GM23248 (cell line): ENCODE results near the gene PPP1R37. TPM values are rescaled to one million over a fixed set of nuclear protein-coding genes. Genes with fewer than 3 reads are reported as not detected.

ENCODE experiments used
- DNase-seq: peaks from one replicate; pipeline ENCODE4 v3.0.0-alpha.2; 2015
- H2AFZ ChIP-seq: fragments of 200-600 bp; sonication (generic); 2 replicates; pipeline ENCODE4 v1.6.1; 2016; ENCODE audit warnings: antibody characterized with exemption
- H3F3A ChIP-seq: fragments of 200-600 bp; sonication (generic); 2 replicates; pipeline ENCODE4 v1.6.1; 2016; ENCODE audit warnings: mild to moderate bottlenecking, antibody characterized with exemption, mixed run types; ENCODE audit not compliant: insufficient read depth
- H3K27ac ChIP-seq: fragments of 200-600 bp; sonication (generic); 2 replicates; pipeline ENCODE4 v1.5.1; 2016; ENCODE audit warnings: mild to moderate bottlenecking
- H3K27me3 ChIP-seq: fragments of 200-600 bp; sonication (generic); replicated peaks from 2 replicates; pipeline ENCODE4 v1.6.1; 2016; ENCODE audit warnings: mild to moderate bottlenecking; ENCODE audit not compliant: insufficient read depth
- H3K36me3 ChIP-seq: fragments of 200-600 bp; sonication (generic); 2 replicates; pipeline ENCODE4 v1.6.1; 2016; ENCODE audit warnings: low read depth, mild to moderate bottlenecking
- H3K4me1 ChIP-seq: fragments of 200-600 bp; sonication (generic); 2 replicates; pipeline ENCODE4 v1.6.1; 2016; ENCODE audit warnings: mild to moderate bottlenecking; ENCODE audit not compliant: insufficient read depth
- H3K4me2 ChIP-seq: fragments of 200-600 bp; sonication (generic); one replicate; pipeline ENCODE4 v1.6.1; 2016; ENCODE audit warnings: mild to moderate bottlenecking; ENCODE audit not compliant: unreplicated experiment
- H3K4me3 ChIP-seq: fragments of 200-600 bp; sonication (generic); 2 replicates; pipeline ENCODE4 v1.5.1; 2016; ENCODE audit warnings: mild to moderate bottlenecking
- H3K79me2 ChIP-seq: fragments of 200-600 bp; sonication (generic); 2 replicates; pipeline ENCODE4 v1.6.1; 2016; ENCODE audit warnings: mild to moderate bottlenecking; ENCODE audit not compliant: insufficient read depth
- H3K9ac ChIP-seq: fragments of 200-600 bp; sonication (generic); 2 replicates; pipeline ENCODE4 v1.6.1; 2016; ENCODE audit warnings: mild to moderate bottlenecking
- H3K9me2 ChIP-seq: fragments of 200-600 bp; sonication (generic); 2 replicates; pipeline ENCODE4 v1.6.1; 2016; ENCODE audit warnings: mixed run types, mild to moderate bottlenecking, moderate library complexity; ENCODE audit not compliant: insufficient read depth
- H3K9me3 ChIP-seq: fragments of 200-600 bp; sonication (generic); one replicate; pipeline ENCODE4 v1.6.1; 2017; ENCODE audit warnings: low read depth
- H4K20me1 ChIP-seq: fragments of 200-600 bp; sonication (generic); 2 replicates; pipeline ENCODE4 v1.6.0; 2016; ENCODE audit not compliant: insufficient read depth
- EZH2 ChIP-seq: fragments of 200-600 bp; sonication (generic); IDR thresholded peaks from 2 replicates; pipeline ENCODE4 v1.6.1; 2018; ENCODE audit warnings: antibody characterized with exemption, mild to moderate bottlenecking; ENCODE audit not compliant: insufficient read depth, poor library complexity, severe bottlenecking
- EZH2phosphoT487 ChIP-seq: fragments of 200-600 bp; sonication (generic); IDR thresholded peaks from 2 replicates; pipeline ENCODE4 v1.6.1; 2018; ENCODE audit warnings: antibody characterized with exemption, moderate library complexity, mild to moderate bottlenecking, low read depth; ENCODE audit not compliant: insufficient read depth
- WGBS, 2 experiments: methylation state at CpG; one replicate each; pipeline ENCODE4 v1.1.6; 2015 to 2017; ENCODE audit warnings: low lambda C conversion rate in 2 of 2, low coverage in 1 of 2; ENCODE audit errors: missing lambda C conversion rate in 2 of 2; 5-methylcytosine and 5-hydroxymethylcytosine counted together
- in situ Hi-C: fragments of 300-500 bp; cut with MboI; formaldehyde crosslinking; loops from 2 replicates; pipeline ENCODE4 v1.15.0; 2020
- polyA plus RNA-seq: library from polyadenylated mRNA; unstranded; fragments of >200 nt; fragmentation: Nextera tagmentation; extraction: Ambion mirVana; gene quantifications from 2 replicates; pipeline ENCODE4 v1.2.1, GENCODE V29; 2016
- total RNA-seq: library from RNA; depleted of rRNA; stranded (reverse); fragments of >200 nt; shearing (Covaris generic); gene quantifications from 2 replicates; pipeline ENCODE4 v1.2.3, GENCODE V29; 2014

PPP1R37 gene
- total and polyA plus RNA-seq, 2 experiments from 2014 or later, result 1.9 to 43.8 TPM

DNA sequence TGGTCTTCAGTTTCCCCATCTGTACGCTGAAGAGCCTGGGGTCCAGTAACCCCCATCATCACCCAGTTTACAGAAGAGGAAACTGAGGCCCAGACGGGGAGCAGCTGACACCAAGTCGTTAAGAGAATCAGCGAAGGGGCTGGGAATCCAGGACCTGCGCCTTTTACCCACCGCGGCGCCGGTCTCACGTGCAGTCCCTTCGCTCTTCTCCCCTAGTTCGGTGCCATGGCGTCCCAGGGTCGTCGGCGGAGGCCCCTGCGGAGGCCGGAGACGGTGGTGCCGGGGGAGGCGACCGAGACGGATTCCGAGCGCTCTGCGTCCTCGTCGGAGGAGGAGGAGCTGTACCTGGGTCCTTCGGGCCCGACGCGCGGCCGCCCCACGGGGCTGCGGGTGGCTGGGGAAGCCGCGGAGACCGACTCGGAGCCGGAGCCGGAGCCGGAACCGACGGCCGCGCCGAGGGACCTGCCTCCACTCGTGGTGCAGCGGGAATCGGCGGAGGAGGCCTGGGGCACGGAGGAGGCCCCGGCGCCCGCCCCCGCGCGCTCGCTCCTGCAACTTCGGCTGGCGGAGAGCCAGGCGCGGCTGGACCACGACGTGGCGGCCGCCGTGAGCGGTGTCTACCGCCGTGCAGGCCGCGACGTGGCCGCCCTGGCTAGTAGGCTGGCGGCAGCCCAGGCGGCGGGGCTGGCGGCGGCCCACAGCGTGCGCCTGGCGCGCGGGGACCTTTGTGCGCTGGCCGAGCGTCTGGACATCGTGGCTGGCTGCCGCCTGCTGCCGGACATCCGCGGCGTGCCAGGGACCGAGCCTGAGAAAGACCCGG is 86.3 kb downstream of the PPP1R37 start:
- DNase-seq, result peak; percentile 81
- Histone ChIP-seq H3K4me3 (peak overlapping the region; percentile 90), H3K4me2 (peak overlapping the region; percentile 85), H3K9ac (peak overlapping the region; percentile 94), H3K9me3 (no peaks in the 10 kb centered on the region), H3F3A (peaks cover 14% of the 10 kb centered on the region; the same call in 1 of the 2 replicates), H2AFZ (peak overlapping the region; percentile 68), H3K79me2 (peaks cover 28% of the 10 kb centered on the region), H3K27me3 (no peaks in the 10 kb centered on the region), H3K4me1 (0 out of 2 replicates have a peak, but pooled peaks cover 13% of the 10 kb centered on the region), H4K20me1 (no peaks in the 10 kb centered on the region), H3K9me2 (no peaks in the 10 kb centered on the region), H3K27ac (peak overlapping the region; percentile 88), H3K36me3 (no peaks in the 10 kb centered on the region)
- in situ Hi-C loops, result no loop called here
- WGBS, 2 experiments, result 1 to 2% methylated on average over 80 to 96 of the region's 97 CpGs
- TF ChIP-seq EZH2phosphoT487 (no peak), EZH2 (no peak)

DNA sequence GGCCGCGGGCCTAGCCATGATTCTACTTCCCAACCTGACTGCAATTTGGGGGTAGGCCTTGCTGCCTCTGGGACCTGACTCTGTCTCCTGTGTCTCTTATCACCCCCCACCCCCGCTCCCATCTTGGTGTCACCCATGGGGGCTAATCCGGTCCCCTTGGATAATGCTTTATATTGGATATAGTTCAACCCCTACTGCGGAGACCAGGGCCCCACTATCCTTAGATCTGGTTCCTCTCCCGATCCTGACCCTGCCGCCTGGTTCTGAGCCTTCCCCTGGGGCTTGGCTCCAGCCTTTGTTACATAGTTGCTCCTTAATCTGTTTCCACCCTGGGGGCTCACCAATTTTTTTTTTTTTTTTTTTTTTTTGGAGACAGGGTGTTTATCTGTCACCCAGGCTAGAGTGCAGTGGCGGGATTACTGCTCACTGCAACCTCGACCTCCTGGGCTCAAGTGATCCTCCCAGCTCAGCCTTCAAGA is 87.0 kb downstream of the PPP1R37 start:
- Histone ChIP-seq H2AFZ (peak overlapping the region; percentile 68), H3K9me3 (no peaks in the 10 kb centered on the region), H3K4me3 (peak overlapping the region; percentile 90), H4K20me1 (no peaks in the 10 kb centered on the region), H3K27me3 (no peaks in the 10 kb centered on the region), H3K9ac (peak overlapping the region; percentile 94), H3K4me1 (0 out of 2 replicates have a peak, but pooled peaks cover 13% of the 10 kb centered on the region), H3K79me2 (peaks cover 28% of the 10 kb centered on the region), H3K4me2 (peak overlapping the region; percentile 85), H3K27ac (peak overlapping the region; percentile 88), H3K9me2 (no peaks in the 10 kb centered on the region), H3K36me3 (no peaks in the 10 kb centered on the region), H3F3A (peaks cover 14% of the 10 kb centered on the region; the same call in 1 of the 2 replicates)
- DNase-seq, result no peak
- no peak for TF ChIP-seq EZH2
- no peak for TF ChIP-seq EZH2phosphoT487
- WGBS, 2 experiments, result 38 to 40% methylated on average over 9 of the region's 9 CpGs
- in situ Hi-C loops, result no loop called here

DNA sequence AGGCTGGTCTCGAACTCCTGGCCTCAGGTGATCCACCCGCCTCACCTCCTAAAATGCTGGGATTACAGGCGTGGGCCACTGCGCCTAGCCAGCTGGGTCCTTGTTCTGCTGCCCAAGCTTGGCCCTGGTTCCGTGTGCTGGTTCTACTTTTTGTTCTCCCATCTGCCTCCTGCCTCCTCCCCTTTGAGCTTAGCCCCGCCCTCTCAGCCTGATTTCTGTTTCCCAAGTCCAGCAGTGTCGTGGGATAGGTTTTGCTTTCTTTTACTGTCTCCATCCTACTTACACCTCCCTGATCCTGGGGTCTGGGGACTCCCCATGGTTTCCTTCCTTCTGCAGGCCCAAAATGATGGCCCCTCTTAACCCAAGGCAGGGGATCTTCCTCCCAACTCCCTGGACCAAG is 88.0 kb downstream of the PPP1R37 start:
- H3K4me3 ChIP-seq, result no peak overlapping the region
- 69 to 74% methylated on average over 7 of the region's 7 CpGs for WGBS, 2 experiments

GRCh38 chr19:45182758-45183157 is 89.8 kb downstream of the PPP1R37 start:
- H4K20me1 ChIP-seq, result no peaks in the 10 kb centered on the region
- no peak for DNase-seq

More for the DNA sequence above, 88.0 kb downstream of the PPP1R37 start:
- TF ChIP-seq EZH2 (no peak), EZH2phosphoT487 (no peak)
- H3K36me3 ChIP-seq, result no peaks in the 10 kb centered on the region
- peaks cover 10% of the 10 kb centered on the region; the same call in 1 of the 2 replicates for H3F3A ChIP-seq
- H3K4me2 ChIP-seq, result peak overlapping the region; percentile 5
- H3K9me3 ChIP-seq, result no peaks in the 10 kb centered on the region
- no peaks in the 10 kb centered on the region for H4K20me1 ChIP-seq
- H3K27ac ChIP-seq, result no peak overlapping the region
- H3K9me2 ChIP-seq, result no peaks in the 10 kb centered on the region
- peak; percentile 45 for DNase-seq
- in situ Hi-C loops, result no loop called here
- peaks cover 28% of the 10 kb centered on the region for H3K79me2 ChIP-seq
- 0 out of 2 replicates have a peak, but pooled peaks cover 7% of the 10 kb centered on the region for H3K4me1 ChIP-seq
- H2AFZ ChIP-seq, result no peak overlapping the region
- H3K27me3 ChIP-seq, result no peaks in the 10 kb centered on the region
- H3K9ac ChIP-seq, result 0 out of 2 replicates have a peak overlapping the region, but pooled peaks have one; percentile 6

More at GRCh38 chr19:45182758-45183157, 89.8 kb downstream of the PPP1R37 start:
- WGBS, 2 experiments, result 85 to 88% methylated on average over 4 of the region's 4 CpGs
- no peak overlapping the region for H3K4me3 ChIP-seq
- H3K27ac ChIP-seq, result no peak overlapping the region
- H3K27me3 ChIP-seq, result no peaks in the 10 kb centered on the region
- no peaks in the 10 kb centered on the region for H3K9me3 ChIP-seq
- in situ Hi-C loops, result no loop called here
- H3K9ac ChIP-seq, result no peak overlapping the region
- H3K36me3 ChIP-seq, result no peaks in the 10 kb centered on the region
- H3F3A ChIP-seq, result peaks cover 4% of the 10 kb centered on the region; the same call in 1 of the 2 replicates
- no peak overlapping the region for H3K4me2 ChIP-seq
- no peaks in the 10 kb centered on the region for H3K4me1 ChIP-seq
- TF ChIP-seq EZH2, result no peak
- TF ChIP-seq EZH2phosphoT487, result no peak
- H3K9me2 ChIP-seq, result no peaks in the 10 kb centered on the region
- peaks cover 28% of the 10 kb centered on the region for H3K79me2 ChIP-seq
- H2AFZ ChIP-seq, result no peak overlapping the region
